Right lobe of liver (tissue), 6 donors: ENCODE measurements around the gene FOXP1. TPM values are rescaled to one million over a fixed set of nuclear protein-coding genes. Genes with fewer than 3 reads are reported as not detected.

Source experiments
- ATAC-seq, 4 donors: fragments of 200-7000 bp; cut with Tn5 transposase; one replicate each; pipeline ENCODE4 v1.9.1; 2020; ENCODE audit warnings: mild to moderate bottlenecking in 4 of 4, moderate library complexity in 4 of 4
- DNase-seq, 3 donors: peaks; one replicate each; pipeline ENCODE4 v3.0.0-alpha.2; 2020
- H3K27ac ChIP-seq, 3 donors: fragments of 200-600 bp; one replicate each; pipeline ENCODE4 v1.8.0; 2022
- H3K27me3 ChIP-seq, 2 donors: fragments of 200-600 bp; one replicate each; pipeline ENCODE4 v1.8.0; 2022
- H3K36me3 ChIP-seq, 4 donors: fragments of 200-600 bp; sonication (generic) in 1 of 4; one replicate each; pipeline versions ENCODE4 v1.5.1 to v1.8.0; 2017 to 2022; ENCODE audit warnings: control low read depth in 1 of 4
- H3K4me1 ChIP-seq, 4 donors: fragments of 200-600 bp; sonication (generic) in 1 of 4; one replicate each; pipeline versions ENCODE4 v1.5.1 to v1.8.0; 2017 to 2022; ENCODE audit warnings: control low read depth in 1 of 4
- H3K4me3 ChIP-seq, 3 donors: fragments of 200-600 bp; one replicate each; pipeline ENCODE4 v1.8.0; 2022
- H3K9me3 ChIP-seq, 4 donors: fragments of 200-600 bp; sonication (generic) in 1 of 4; one replicate each; pipeline versions ENCODE4 v1.5.1 to v1.8.0; 2017 to 2022; ENCODE audit warnings: control low read depth in 1 of 4
- POLR2A ChIP-seq: fragments of 450-650 bp; IDR thresholded peaks from one replicate; pipeline ENCODE4 v1.6.1; 2017; ENCODE audit warnings: antibody characterized with exemption, mild to moderate bottlenecking
- WGBS: methylation state at CpG from one replicate; pipeline ENCODE4 v1.1.6; 2018; ENCODE audit warnings: low coverage, low lambda C conversion rate; ENCODE audit not compliant: insufficient coverage; ENCODE audit errors: missing lambda C conversion rate; 5-methylcytosine and 5-hydroxymethylcytosine counted together
- intact Hi-C, 2 donors: fragments of 100-400 bp; cut with DNase I; formaldehyde crosslinking; loops; one replicate each; pipeline versions ENCODE4 v1.11.2 to v1.14.1; 2022
- total RNA-seq, 6 experiments: library from RNA; depleted of rRNA in 2 of 6; stranded (reverse); fragments of >200 nt in 2 of 6; fragmentation: NEBNext Ultra II Directional in 3 of 6; extraction: Animal tissue kit (Norgen Biotek cat#: 25700) in 3 of 6; gene quantifications; one replicate each; pipeline versions ENCODE4 v1.1.0 to v1.2.4, GENCODE V29; 2016 to 2023
- TF ChIP-seq, protein P1 (sequence below), 4 donors: fragments of 200-600 bp in 3 of 4; fragments of 450-650 bp in 1 of 4; IDR thresholded peaks; one replicate each; pipeline versions ENCODE4 v1.5.1 to v1.8.0; 2016 to 2022; ENCODE audit warnings: antibody characterized with exemption in 4 of 4, mild to moderate bottlenecking in 2 of 4
- donor health status: DM: no; HTN: yes; CAD: no.
- donor health status: DM: no; HTN: no; CAD: no.
- donor health status: DM: no; HTN: no; CAD: no.
- donor health status: DM: no; HTN: yes; CAD: no.
- donor health status: DM: no; HTN: yes; CAD: no.

Gene FOXP1
- total RNA-seq, 6 experiments from 2014 or later: 26.7 to 47.7 (median 35.2) TPM

DNA sequence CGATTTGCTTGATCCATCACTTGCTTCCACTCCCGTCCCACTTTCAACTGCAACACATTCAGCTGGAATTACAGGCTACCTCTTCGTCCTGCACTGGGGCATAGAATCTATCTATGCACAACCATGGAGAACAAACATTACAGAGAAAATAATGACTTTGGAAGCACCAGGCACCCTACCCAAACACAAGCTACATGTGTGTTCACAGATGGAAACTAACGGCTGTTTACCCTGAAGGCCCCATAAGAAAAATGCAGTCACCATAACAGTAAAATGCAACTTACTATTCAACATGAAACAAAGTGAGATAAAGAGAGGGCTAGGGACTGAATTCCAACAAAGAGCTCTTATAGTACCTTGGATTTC lies 496.8 kb downstream of the FOXP1 start:
- Histone ChIP-seq H3K4me1 (peaks cover 0 to 41% (median 11%) of the 10 kb centered on the region in 4 donors), H3K27ac (peak overlapping the region; percentile 36 to 72 (median 52)), H3K27me3 (no peaks in the 10 kb centered on the region), H3K4me3 (no peak overlapping the region), H3K36me3 (no peaks in the 10 kb centered on the region), H3K9me3 (no peaks in the 10 kb centered on the region)
- intact Hi-C loops: no loop called here
- DNase-seq (no peak), ATAC-seq (no peak)
- TF ChIP-seq, protein P1, sequence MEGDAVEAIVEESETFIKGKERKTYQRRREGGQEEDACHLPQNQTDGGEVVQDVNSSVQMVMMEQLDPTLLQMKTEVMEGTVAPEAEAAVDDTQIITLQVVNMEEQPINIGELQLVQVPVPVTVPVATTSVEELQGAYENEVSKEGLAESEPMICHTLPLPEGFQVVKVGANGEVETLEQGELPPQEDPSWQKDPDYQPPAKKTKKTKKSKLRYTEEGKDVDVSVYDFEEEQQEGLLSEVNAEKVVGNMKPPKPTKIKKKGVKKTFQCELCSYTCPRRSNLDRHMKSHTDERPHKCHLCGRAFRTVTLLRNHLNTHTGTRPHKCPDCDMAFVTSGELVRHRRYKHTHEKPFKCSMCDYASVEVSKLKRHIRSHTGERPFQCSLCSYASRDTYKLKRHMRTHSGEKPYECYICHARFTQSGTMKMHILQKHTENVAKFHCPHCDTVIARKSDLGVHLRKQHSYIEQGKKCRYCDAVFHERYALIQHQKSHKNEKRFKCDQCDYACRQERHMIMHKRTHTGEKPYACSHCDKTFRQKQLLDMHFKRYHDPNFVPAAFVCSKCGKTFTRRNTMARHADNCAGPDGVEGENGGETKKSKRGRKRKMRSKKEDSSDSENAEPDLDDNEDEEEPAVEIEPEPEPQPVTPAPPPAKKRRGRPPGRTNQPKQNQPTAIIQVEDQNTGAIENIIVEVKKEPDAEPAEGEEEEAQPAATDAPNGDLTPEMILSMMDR (IDR thresholded peaks at IDR 0.05): no peak
- TF ChIP-seq POLR2A: no peak
- WGBS: 80% methylated on average over 4 of the region's 4 CpGs

DNA sequence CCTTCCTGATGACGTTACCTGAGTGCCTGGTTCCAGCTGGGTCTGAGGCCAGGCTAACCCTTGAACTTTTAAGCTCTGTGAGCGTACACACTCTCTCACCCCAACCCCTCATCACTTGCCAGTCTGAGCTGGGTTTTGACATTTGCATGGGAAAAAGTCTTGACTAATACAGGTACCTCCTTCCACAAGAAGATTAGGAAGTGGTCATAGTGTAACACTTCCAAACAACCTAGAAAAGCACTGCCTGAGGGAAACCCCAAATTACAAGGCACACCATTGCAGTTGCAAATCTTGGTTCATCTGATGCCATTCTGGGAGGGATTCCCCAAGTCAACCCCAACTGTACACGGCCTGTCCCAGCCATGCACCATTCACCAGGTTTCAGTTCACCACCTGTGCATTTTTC lies 499.8 kb downstream of the FOXP1 start:
- peak; percentile 60 to 85 (median 82) for ATAC-seq
- DNase-seq: peak in 1 of 3 donors; percentile 57
- Histone ChIP-seq H3K4me1 (peaks cover 0 to 29% (median 8%) of the 10 kb centered on the region in 4 donors), H3K4me3 (no peak overlapping the region), H3K27ac (peak overlapping the region in 1 of 3 donors; percentile 67), H3K9me3 (no peaks in the 10 kb centered on the region), H3K36me3 (no peaks in the 10 kb centered on the region), H3K27me3 (no peaks in the 10 kb centered on the region)
- WGBS: 49% methylated on average over 3 of the region's 3 CpGs
- no peak for TF ChIP-seq POLR2A
- TF ChIP-seq, protein P1 (IDR thresholded peaks at IDR 0.05): no peak
- intact Hi-C loops: no loop called here

DNA sequence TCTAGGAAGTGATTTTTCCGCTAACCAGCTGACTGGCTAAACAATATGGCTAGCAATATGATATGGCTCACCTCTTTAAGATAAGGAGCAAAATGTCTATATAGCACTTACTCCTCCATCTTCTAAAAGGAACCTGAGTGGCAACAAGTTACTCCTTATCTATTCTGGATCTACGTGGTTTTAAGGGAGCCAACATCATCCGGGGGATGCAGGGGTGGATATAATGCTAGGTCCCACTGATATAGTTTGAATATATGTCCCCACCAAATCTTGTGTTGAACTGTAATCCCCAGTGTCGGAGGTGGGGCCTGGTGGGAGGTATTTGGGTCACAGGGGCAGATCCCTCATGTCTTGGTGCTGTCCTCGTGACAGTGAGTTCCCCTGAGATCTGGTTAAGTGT lies 500.7 kb downstream of the FOXP1 start:
- Histone ChIP-seq H3K36me3 (no peaks in the 10 kb centered on the region), H3K4me3 (no peak overlapping the region), H3K9me3 (no peaks in the 10 kb centered on the region), H3K27ac (peak overlapping the region in 1 of 3 donors; percentile 67), H3K27me3 (no peaks in the 10 kb centered on the region), H3K4me1 (peaks cover 0 to 20% (median 5%) of the 10 kb centered on the region in 4 donors)
- 85% methylated on average over 4 of the region's 5 CpGs for WGBS
- intact Hi-C loops: no loop called here
- no peak for ATAC-seq
- DNase-seq: no peak
- TF ChIP-seq POLR2A: no peak
- TF ChIP-seq, protein P1 (IDR thresholded peaks at IDR 0.05): no peak

DNA sequence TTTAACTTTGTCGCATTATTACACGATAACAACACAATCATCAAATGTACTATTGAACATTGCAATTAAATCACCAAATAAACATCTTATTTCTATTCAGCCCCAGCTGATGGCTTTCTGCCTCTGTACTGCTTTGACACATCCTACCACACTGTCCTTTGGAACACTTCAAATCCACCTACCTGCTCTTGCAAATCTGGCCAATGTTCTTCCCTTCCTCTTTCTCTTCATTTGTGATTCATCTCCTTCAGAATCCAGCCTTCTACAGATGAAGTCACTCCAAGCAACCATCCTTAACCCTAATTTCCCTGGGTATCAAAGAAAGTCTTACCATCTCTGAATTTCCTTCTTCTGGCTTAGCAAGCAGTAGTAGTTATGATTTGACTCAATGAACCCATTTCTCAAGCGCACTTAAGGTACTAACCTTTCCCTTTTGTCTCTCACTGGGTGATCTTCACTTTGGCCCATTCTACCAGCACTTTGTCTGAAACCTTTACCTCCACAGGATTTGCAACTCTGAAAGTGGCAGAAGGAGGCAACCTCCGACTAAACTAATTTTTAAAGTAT lies 502.9 kb downstream of the FOXP1 start:
- H3K9me3 ChIP-seq: no peaks in the 10 kb centered on the region
- no peak for ATAC-seq
- no peak for DNase-seq
- WGBS: 88% methylated on average over 4 of the region's 4 CpGs
- peaks cover 0 to 14% (median 5%) of the 10 kb centered on the region in 4 donors for H3K4me1 ChIP-seq
- H3K27ac ChIP-seq: no peak overlapping the region
- intact Hi-C loops: no loop called here
- no peak for TF ChIP-seq POLR2A
- TF ChIP-seq, protein P1 (IDR thresholded peaks at IDR 0.05): no peak
- no peaks in the 10 kb centered on the region for H3K36me3 ChIP-seq
- no peaks in the 10 kb centered on the region for H3K27me3 ChIP-seq
- no peak overlapping the region for H3K4me3 ChIP-seq
